WTC11 (cell line): ENCODE data around the gene VSX2. TPM values are rescaled to one million over a fixed set of nuclear protein-coding genes. Genes with fewer than 3 reads are reported as not detected.

ENCODE experiments used
- ATAC-seq: fragments of 200-7000 bp; cut with Tn5 transposase; 2 replicates; pipeline ENCODE4 v1.10.0; 2021; ENCODE audit warnings: mild to moderate bottlenecking, moderate library complexity
- CTCF ChIA-PET: fragments of 300-600 bp; sonication (Branson Sonifier 250); formaldehyde crosslinking; loops from one replicate; lab custom pipeline; 2021; ENCODE audit warnings: antibody characterized with exemption; lab: Charles Lee
- POLR2A ChIA-PET: fragments of 350-600 bp; sonication (Branson Sonifier 250); formaldehyde crosslinking; loops from one replicate; lab custom pipeline; 2021; ENCODE audit warnings: antibody characterized with exemption; lab: Charles Lee
- DNase-seq: peaks from one replicate; pipeline ENCODE4 v3.0.0; 2021; ENCODE audit warnings: low spot score
- H3K27ac Mint-ChIP-seq: 2 replicates; pipeline ENCODE4 v1.8.0; 2021; ENCODE audit warnings: mixed read lengths
- H3K27me3 Mint-ChIP-seq: 2 replicates; pipeline ENCODE4 v1.8.0; 2021; ENCODE audit warnings: low read depth, mild to moderate bottlenecking, moderate library complexity, mixed read lengths
- H3K36me3 Mint-ChIP-seq: 2 replicates; pipeline ENCODE4 v1.8.0; 2021; ENCODE audit warnings: mixed read lengths
- H3K4me1 Mint-ChIP-seq: 2 replicates; pipeline ENCODE4 v1.8.0; 2022; ENCODE audit warnings: mixed read lengths
- H3K4me3 Mint-ChIP-seq: 2 replicates; pipeline ENCODE4 v1.8.0; 2021; ENCODE audit warnings: mild to moderate bottlenecking, moderate library complexity, mixed read lengths
- H3K9me3 Mint-ChIP-seq: 2 replicates; pipeline ENCODE4 v1.8.0; 2021; ENCODE audit warnings: mixed read lengths
- ATF1 ChIP-seq: sonication (generic); formaldehyde crosslinking; IDR thresholded peaks from 2 replicates; pipeline ENCODE4 v1.8.1; 2023; ENCODE audit warnings: mild to moderate bottlenecking, moderate library complexity, missing genetic modification reagents
- CREB1 ChIP-seq: sonication (generic); formaldehyde crosslinking; IDR thresholded peaks from 2 replicates; pipeline ENCODE4 v1.8.0; 2023; ENCODE audit warnings: mild to moderate bottlenecking, missing genetic modification reagents
- GABPB1 ChIP-seq: sonication (generic); formaldehyde crosslinking; IDR thresholded peaks from 2 replicates; pipeline ENCODE4 v1.8.1; 2023; ENCODE audit warnings: mild to moderate bottlenecking, missing genetic modification reagents
- GTF2I ChIP-seq: fragments of 250-450 bp; sonication (Bioruptor Pico); conservative IDR thresholded peaks from 2 replicates; pipeline ENCODE4 v1.4.0; 2021; ENCODE audit warnings: mild to moderate bottlenecking
- IRF2 ChIP-seq: sonication (generic); formaldehyde crosslinking; IDR thresholded peaks from 2 replicates; pipeline ENCODE4 v1.8.0; 2022; ENCODE audit warnings: low read depth, missing genetic modification reagents, borderline replicate concordance
- MXD4 ChIP-seq: fragments of 250-450 bp; sonication (Bioruptor Pico); IDR thresholded peaks from 2 replicates; pipeline ENCODE4 v1.8.0; 2021; ENCODE audit warnings: mild to moderate bottlenecking, moderate library complexity, borderline replicate concordance
- NFATC4 ChIP-seq: fragments of 250-450 bp; sonication (Bioruptor Pico); IDR thresholded peaks from 2 replicates; pipeline ENCODE4 v1.9.0; 2021; ENCODE audit warnings: mild to moderate bottlenecking
- STAT6 ChIP-seq: sonication (generic); formaldehyde crosslinking; conservative IDR thresholded peaks from 2 replicates; pipeline ENCODE4 v1.8.1; 2023; ENCODE audit warnings: mild to moderate bottlenecking, low read depth, missing genetic modification reagents, moderate library complexity
- TCF7 ChIP-seq: sonication (generic); formaldehyde crosslinking; IDR thresholded peaks from 2 replicates; pipeline ENCODE4 v1.8.0; 2022; ENCODE audit warnings: mild to moderate bottlenecking, low read depth, missing genetic modification reagents, moderate library complexity
- TP53 ChIP-seq: sonication (generic); formaldehyde crosslinking; IDR thresholded peaks from 2 replicates; pipeline ENCODE4 v1.8.1; 2023; ENCODE audit warnings: mild to moderate bottlenecking, missing genetic modification reagents
- ZBTB21 ChIP-seq: sonication (generic); formaldehyde crosslinking; IDR thresholded peaks from 2 replicates; pipeline ENCODE4 v1.8.1; 2023; ENCODE audit warnings: mild to moderate bottlenecking, missing genetic modification reagents, borderline replicate concordance
- ZNF138 ChIP-seq: sonication (generic); formaldehyde crosslinking; conservative IDR thresholded peaks from 2 replicates; pipeline ENCODE4 v1.8.1; 2022; ENCODE audit warnings: mild to moderate bottlenecking, moderate library complexity, missing genetic modification reagents
- ZNF396 ChIP-seq: fragments of 250-450 bp; sonication (Bioruptor Pico); IDR thresholded peaks from 2 replicates; pipeline ENCODE4 v1.8.0; 2021; ENCODE audit warnings: mild to moderate bottlenecking, moderate library complexity, borderline replicate concordance
- ZNF671 ChIP-seq: fragments of 250-450 bp; sonication (Bioruptor Pico); IDR thresholded peaks from 2 replicates; pipeline ENCODE4 v1.8.0; 2021; ENCODE audit warnings: mild to moderate bottlenecking
- ZSCAN18 ChIP-seq: fragments of 250-450 bp; sonication (Bioruptor Pico); IDR thresholded peaks from 2 replicates; pipeline ENCODE4 v2.1.2; 2022; ENCODE audit warnings: mild to moderate bottlenecking, moderate library complexity
- total RNA-seq: library from RNA; stranded (reverse); gene quantifications from 3 replicates; pipeline ENCODE4 v1.2.3, GENCODE V29; 2021
- TF ChIP-seq, protein P1 (sequence below): fragments of 200-600 bp; IDR thresholded peaks from 2 replicates; pipeline ENCODE4 v1.8.0; 2022; ENCODE audit warnings: antibody characterized with exemption
- TF ChIP-seq, protein P2 (sequence below): sonication (generic); formaldehyde crosslinking; IDR thresholded peaks from 2 replicates; pipeline ENCODE4 v1.8.1; 2022; ENCODE audit warnings: mild to moderate bottlenecking, moderate library complexity, missing genetic modification reagents
- TF ChIP-seq, protein P3 (sequence below): sonication (generic); formaldehyde crosslinking; IDR thresholded peaks from 2 replicates; pipeline ENCODE4 v1.8.1; 2022; ENCODE audit warnings: low read depth, mild to moderate bottlenecking, moderate library complexity, missing genetic modification reagents, borderline replicate concordance
- TF ChIP-seq, protein P4 (sequence below): sonication (generic); formaldehyde crosslinking; IDR thresholded peaks from 2 replicates; pipeline ENCODE4 v1.8.1; 2023; ENCODE audit warnings: mild to moderate bottlenecking, missing genetic modification reagents, moderate library complexity
- TF ChIP-seq, protein P5 (sequence below): sonication (generic); formaldehyde crosslinking; IDR thresholded peaks from 2 replicates; pipeline ENCODE4 v1.8.1; 2023; ENCODE audit warnings: mild to moderate bottlenecking, missing genetic modification reagents

The VSX2 gene
- total RNA-seq, 1 experiment from 2014 or later = not detected

DNA sequence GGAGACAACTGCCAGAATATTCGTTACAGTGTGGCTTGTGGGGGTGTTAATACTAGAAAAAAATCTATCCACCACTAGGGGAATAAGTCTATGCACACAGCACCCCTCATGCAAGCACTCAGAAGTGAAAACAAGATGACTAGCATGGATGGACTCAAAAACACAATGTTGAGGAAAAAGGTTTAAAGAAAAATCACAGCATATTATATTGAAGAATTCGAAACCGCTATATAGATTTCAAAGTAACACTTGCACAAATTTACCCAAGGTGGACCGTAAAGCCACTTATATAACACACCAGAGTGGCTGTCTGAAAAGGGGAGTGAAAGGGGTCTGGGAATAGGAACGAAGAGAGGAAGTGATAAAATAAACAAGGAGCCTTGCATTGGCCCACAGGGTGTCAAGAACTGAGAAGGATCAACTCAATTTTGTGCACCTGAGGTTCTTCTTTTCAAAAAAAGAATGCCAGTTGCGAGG is 62.9 kb downstream of the VSX2 start:
- TF ChIP-seq, protein P1, sequence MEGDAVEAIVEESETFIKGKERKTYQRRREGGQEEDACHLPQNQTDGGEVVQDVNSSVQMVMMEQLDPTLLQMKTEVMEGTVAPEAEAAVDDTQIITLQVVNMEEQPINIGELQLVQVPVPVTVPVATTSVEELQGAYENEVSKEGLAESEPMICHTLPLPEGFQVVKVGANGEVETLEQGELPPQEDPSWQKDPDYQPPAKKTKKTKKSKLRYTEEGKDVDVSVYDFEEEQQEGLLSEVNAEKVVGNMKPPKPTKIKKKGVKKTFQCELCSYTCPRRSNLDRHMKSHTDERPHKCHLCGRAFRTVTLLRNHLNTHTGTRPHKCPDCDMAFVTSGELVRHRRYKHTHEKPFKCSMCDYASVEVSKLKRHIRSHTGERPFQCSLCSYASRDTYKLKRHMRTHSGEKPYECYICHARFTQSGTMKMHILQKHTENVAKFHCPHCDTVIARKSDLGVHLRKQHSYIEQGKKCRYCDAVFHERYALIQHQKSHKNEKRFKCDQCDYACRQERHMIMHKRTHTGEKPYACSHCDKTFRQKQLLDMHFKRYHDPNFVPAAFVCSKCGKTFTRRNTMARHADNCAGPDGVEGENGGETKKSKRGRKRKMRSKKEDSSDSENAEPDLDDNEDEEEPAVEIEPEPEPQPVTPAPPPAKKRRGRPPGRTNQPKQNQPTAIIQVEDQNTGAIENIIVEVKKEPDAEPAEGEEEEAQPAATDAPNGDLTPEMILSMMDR = no peak; the same call in 1 of the 2 replicates
- TF ChIP-seq ZNF138 (CRISPR knock-in tag) = no peak
- TF ChIP-seq ZSCAN18 (CRISPR knock-in tag) = no peak
- TF ChIP-seq GABPB1 (CRISPR knock-in tag) = no peak
- TF ChIP-seq ATF1 (CRISPR knock-in tag) = no peak
- TF ChIP-seq, protein P2, sequence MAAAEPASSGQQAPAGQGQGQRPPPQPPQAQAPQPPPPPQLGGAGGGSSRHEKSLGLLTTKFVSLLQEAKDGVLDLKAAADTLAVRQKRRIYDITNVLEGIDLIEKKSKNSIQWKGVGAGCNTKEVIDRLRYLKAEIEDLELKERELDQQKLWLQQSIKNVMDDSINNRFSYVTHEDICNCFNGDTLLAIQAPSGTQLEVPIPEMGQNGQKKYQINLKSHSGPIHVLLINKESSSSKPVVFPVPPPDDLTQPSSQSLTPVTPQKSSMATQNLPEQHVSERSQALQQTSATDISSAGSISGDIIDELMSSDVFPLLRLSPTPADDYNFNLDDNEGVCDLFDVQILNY (CRISPR knock-in tag) = no peak
- TF ChIP-seq STAT6 (CRISPR knock-in tag) = no peak
- no peak for TF ChIP-seq IRF2 (CRISPR knock-in tag)
- no peak for TF ChIP-seq CREB1 (CRISPR knock-in tag)
- TF ChIP-seq, protein P3, sequence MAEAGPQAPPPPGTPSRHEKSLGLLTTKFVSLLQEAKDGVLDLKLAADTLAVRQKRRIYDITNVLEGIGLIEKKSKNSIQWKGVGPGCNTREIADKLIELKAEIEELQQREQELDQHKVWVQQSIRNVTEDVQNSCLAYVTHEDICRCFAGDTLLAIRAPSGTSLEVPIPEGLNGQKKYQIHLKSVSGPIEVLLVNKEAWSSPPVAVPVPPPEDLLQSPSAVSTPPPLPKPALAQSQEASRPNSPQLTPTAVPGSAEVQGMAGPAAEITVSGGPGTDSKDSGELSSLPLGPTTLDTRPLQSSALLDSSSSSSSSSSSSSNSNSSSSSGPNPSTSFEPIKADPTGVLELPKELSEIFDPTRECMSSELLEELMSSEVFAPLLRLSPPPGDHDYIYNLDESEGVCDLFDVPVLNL (CRISPR knock-in tag) = no peak
- TF ChIP-seq ZNF671 (CRISPR knock-in tag) = no peak
- no peak for TF ChIP-seq NFATC4 (CRISPR knock-in tag)
- TF ChIP-seq, protein P4, sequence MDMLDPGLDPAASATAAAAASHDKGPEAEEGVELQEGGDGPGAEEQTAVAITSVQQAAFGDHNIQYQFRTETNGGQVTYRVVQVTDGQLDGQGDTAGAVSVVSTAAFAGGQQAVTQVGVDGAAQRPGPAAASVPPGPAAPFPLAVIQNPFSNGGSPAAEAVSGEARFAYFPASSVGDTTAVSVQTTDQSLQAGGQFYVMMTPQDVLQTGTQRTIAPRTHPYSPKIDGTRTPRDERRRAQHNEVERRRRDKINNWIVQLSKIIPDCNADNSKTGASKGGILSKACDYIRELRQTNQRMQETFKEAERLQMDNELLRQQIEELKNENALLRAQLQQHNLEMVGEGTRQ (CRISPR knock-in tag) = no peak
- TF ChIP-seq MXD4 (CRISPR knock-in tag) = no peak
- TF ChIP-seq ZNF396 (CRISPR knock-in tag) = no peak
- TF ChIP-seq ZBTB21 (CRISPR knock-in tag) = no peak
- TF ChIP-seq, protein P5, sequence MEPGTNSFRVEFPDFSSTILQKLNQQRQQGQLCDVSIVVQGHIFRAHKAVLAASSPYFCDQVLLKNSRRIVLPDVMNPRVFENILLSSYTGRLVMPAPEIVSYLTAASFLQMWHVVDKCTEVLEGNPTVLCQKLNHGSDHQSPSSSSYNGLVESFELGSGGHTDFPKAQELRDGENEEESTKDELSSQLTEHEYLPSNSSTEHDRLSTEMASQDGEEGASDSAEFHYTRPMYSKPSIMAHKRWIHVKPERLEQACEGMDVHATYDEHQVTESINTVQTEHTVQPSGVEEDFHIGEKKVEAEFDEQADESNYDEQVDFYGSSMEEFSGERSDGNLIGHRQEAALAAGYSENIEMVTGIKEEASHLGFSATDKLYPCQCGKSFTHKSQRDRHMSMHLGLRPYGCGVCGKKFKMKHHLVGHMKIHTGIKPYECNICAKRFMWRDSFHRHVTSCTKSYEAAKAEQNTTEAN (CRISPR knock-in tag) = no peak
- no peak for TF ChIP-seq GTF2I (CRISPR knock-in tag)
- TF ChIP-seq TCF7 (CRISPR knock-in tag) = no peak
- TF ChIP-seq TP53 (CRISPR knock-in tag) = no peak
- Mint-ChIP-seq H3K27ac (peak overlapping the region; percentile 98), H3K27me3 (no peaks in the 10 kb centered on the region), H3K4me3 (peak overlapping the region; percentile 96), H3K36me3 (peaks cover 24% of the 10 kb centered on the region), H3K9me3 (no peaks in the 10 kb centered on the region), H3K4me1 (peaks cover 7% of the 10 kb centered on the region)
- ChIA-PET CTCF (interaction anchor here (0.5 to 1.9 kb wide), 22 partner anchors 8 to 308 kb away, joined by 3 to 25 read pairs (median 4); partner anchors contain the start of genes ISCA2, NPC2 and VRTN), POLR2A (interaction anchor here (1.0 to 1.6 kb wide), 6 partner anchors 8 to 215 kb away, joined by 3 to 11 read pairs (median 6); partner anchors contain the start of genes ISCA2, NPC2 and VRTN)
- DNase-seq (no peak), ATAC-seq (peak; percentile 25)
